ENCODE results near the gene PLAA. TPM values are rescaled to one million over a fixed set of nuclear protein-coding genes. Genes with fewer than 3 reads are reported as not detected.

The PLAA gene
- total and polyA plus RNA-seq, 10 of the 15 experiments (the other 5 are each of a cell fraction or from before 2014, with no cell fraction given), result 5.6 to 42.4 (median 34.1) TPM

GRCh38 chr9:26956860-26957233 lies 9.8 kb upstream of the PLAA start:
- H4K20me1 ChIP-seq (ENCODE audit: control insufficient read depth, insufficient read depth), result no peaks in the 10 kb centered on the region
- H3K4me2 ChIP-seq (ENCODE audit: control insufficient read depth, insufficient read depth), result peak overlapping the region; percentile 92
- no peaks in the 10 kb centered on the region for H3K27me3 ChIP-seq (replicated peaks in 1 of 2; ENCODE audit: control insufficient read depth in 2 of 2, insufficient read depth in 2 of 2, low read length in 1 of 2)
- H3K9ac ChIP-seq (ENCODE audit: control insufficient read depth, insufficient read depth, low read length), result peak overlapping the region; percentile 91
- H3K9me3 ChIP-seq (replicated peaks; ENCODE audit: control insufficient read depth, insufficient read depth, low read length), result no peaks in the 10 kb centered on the region
- ChIA-PET RAD21 (ENCODE audit: unreplicated experiment) (interaction anchor here (1.4 kb wide), 1 partner anchor 211 kb away, joined by 4 read pairs; no protein-coding TSS in a partner anchor), CTCF (interaction anchor here (1.5 kb wide), 2 partner anchors 19 to 65 kb away, joined by 4 to 5 read pairs; partner anchors contain the start of gene CAAP1), SMC1A (ENCODE audit: uncharacterized antibody, unreplicated experiment) (interaction anchor here (0.9 to 3.2 kb wide), 3 partner anchors 13 to 31 kb away, joined by 3 to 24 read pairs (median 7); no protein-coding TSS in a partner anchor), POLR2A (no interaction called here)
- H3K4me3 ChIP-seq, result peak overlapping the region; percentile 77
- H3K4me1 ChIP-seq (ENCODE audit: control insufficient read depth, insufficient read depth, low read length), result no peaks in the 10 kb centered on the region
- FAIRE-seq (no peak), ATAC-seq (no peak), DNase-seq (ENCODE audit: low read depth, low spot score) (no peak)
- peaks cover 2% of the 10 kb centered on the region for H3K79me2 ChIP-seq (ENCODE audit: control insufficient read depth, insufficient read depth, low read length)
- TF ChIP-seq MLLT1 (IDR thresholded peaks at IDR 0.05) (0 out of 2 replicates have a peak, but pooled peaks have one; percentile 30), KAT2A (conservative IDR thresholded peaks at IDR 0.05; ENCODE audit: control insufficient read depth, low read depth, low read length) (no peak), ZBTB33 (IDR thresholded peaks at IDR 0.05) (peak; percentile 53; the same call in 1 of the 2 replicates), BMI1 (IDR thresholded peaks at IDR 0.05; ENCODE audit: borderline replicate concordance) (no peak)
- WGBS (ENCODE audit: insufficient coverage, insufficient replicate concordance, low lambda C conversion rate, missing lambda C conversion rate), result 42% methylated on average over 6 of the region's 6 CpGs
- H3K27ac ChIP-seq (ENCODE audit: control insufficient read depth, insufficient read depth), result peak overlapping the region; percentile 67
- no TSS peak for BruUV-seq (replicated peaks)
- in situ Hi-C loops (cut with MboI) (no loop called here), intact Hi-C loops (cut with micrococcal nuclease; ENCODE audit: unreplicated experiment) (no loop called here)
- peak overlapping the region; percentile 99 for H2AFZ ChIP-seq (ENCODE audit: control insufficient read depth, low read depth, low read length)
- no peaks in the 10 kb centered on the region for H3K36me3 ChIP-seq (ENCODE audit: control insufficient read depth in 2 of 2, insufficient read depth in 2 of 2, low read length in 1 of 2)
